ENCODE data around the gene TM9SF4.

TM9SF4 gene

GRCh38 chr20:32130965-32131364, 21.5 kb downstream of the TM9SF4 start:
- no peak for DNase-seq

DNA sequence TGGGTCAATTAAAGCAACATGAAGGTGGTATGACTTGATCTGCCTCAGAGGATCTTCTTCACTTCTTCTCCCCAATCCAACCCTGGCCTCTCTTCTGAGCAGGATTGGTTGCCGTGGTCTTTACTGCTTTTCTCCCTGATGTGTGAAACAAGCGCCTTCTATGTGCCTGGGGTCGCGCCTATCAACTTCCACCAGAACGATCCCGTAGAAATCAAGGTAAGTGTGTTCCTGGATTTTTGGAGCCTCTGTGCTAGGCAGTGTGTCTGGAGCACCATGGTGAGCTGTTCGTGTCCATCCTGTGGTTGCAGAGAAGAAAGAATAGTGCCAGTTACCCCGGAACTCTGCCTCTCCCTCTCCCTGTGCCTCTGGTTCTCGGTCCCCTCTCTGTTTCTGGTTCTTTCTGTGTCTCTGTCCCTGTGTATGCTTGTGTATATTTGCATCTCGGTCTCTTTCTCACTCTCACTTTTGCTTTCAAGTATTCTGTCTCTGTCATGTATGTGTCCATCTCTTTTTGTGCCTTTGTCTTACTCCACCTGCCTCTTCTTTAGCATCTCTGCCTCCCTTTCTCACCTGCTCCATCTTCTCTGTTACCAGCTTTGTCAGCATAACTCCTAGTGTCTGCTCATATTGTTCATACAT, 23.5 kb downstream of the TM9SF4 start:
- DNase-seq = no peak

GRCh38 chr20:32134026-32134425, 24.5 kb downstream of the TM9SF4 start:
- DNase-seq = no peak

- DNase-seq = no peak
These were observed 26.5 kb downstream of the TM9SF4 start for GRCh38 chr20:32135983-32136515.

DNA sequence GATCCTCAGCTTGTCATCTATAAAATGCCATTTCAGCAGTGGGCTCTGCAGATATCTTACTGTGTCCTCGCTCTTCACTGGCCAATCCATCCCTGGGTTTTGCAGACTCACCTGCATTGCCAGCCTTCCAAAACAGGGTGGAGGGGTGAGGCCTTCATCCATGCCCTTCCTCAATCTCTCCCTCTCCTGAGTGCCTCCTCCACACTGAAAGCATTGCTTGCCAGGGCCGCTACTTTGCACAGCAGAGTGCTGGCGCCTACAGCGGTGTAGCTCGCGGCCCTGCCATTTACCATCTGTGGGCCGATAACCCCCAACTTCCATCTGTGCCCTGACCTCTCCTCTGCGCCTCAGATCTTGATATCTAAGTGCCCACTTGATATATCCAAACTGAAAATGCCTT, 29.4 kb downstream of the TM9SF4 start:
- DNase-seq = no peak

GRCh38 chr20:32139947-32140346, 30.4 kb downstream of the TM9SF4 start:
- DNase-seq = no peak

DNA sequence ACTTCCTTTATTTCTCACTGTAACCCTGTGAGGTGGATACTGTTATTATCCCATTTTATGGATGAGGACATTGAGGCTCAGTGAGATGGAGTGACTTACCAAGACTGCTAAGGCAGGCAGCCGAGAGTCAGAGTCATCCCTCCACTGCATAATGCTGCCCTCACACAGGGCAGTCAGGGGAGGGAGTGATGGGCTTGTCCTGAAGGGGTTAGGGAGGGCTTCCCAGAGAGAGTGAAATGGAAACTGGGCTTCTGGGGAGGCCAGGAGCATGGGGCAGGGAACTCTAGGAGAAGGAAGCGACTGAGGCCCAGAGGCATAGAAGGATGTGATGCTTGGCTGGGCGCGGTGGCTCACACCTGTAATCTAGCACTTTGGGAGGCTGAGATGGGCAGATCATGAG, 31.1 kb downstream of the TM9SF4 start:
- DNase-seq = no peak

DNA sequence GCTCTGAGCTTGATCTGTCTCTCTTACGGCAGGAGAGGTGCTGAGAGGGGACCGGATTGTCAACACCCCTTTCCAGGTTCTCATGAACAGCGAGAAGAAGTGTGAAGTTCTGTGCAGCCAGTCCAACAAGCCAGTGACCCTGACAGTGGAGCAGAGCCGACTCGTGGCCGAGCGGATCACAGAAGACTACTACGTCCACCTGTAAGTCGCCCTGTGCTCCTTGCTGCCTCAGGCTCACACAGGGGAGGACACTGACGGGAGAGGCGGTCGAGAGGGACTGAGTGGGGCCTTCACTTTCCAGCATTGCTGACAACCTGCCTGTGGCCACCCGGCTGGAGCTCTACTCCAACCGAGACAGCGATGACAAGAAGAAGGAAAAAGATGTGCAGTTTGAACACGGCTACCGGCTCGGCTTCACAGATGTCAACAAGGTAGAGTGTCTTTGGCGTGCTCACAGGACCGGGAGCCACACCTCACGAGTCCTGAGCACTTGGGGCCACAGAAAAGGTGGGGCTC, 32.0 kb downstream of the TM9SF4 start:
- DNase-seq = no peak

- no peak for DNase-seq
These were observed 32.6 kb downstream of the TM9SF4 start for GRCh38 chr20:32142088-32142487.

GRCh38 chr20:32142991-32143390, 33.5 kb downstream of the TM9SF4 start:
- no peak for DNase-seq

GRCh38 chr20:32144898-32145662, 35.6 kb downstream of the TM9SF4 start:
- DNase-seq = peak; percentile 72

GRCh38 chr20:32149566-32150170, 40.2 kb downstream of the TM9SF4 start:
- no peak for DNase-seq

DNA sequence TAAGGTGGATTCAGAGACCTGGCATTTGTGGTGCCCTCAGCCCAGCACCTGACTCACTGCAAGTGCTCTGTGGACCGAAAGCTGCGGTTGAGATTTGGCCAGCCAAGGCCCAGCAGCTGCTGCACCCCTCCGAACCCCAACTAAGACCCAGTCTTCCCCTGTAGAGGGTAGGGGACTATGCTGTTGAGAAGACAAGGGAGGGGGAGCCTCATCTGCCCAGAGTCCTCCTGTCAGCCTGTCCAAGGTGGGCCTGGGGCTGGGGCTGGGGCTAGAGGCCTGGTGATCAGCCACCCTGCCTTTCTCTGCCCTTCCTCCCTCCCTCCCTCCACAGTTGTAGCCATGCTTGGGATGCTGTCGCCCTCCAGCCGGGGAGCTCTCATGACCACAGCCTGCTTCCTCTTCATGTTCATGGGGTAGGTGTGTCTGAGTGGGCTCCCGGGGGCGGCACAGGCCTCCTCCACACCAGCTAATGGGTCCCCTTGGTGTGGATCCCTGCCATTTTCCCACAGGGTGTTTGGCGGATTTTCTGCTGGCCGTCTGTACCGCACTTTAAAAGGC, 40.9 kb downstream of the TM9SF4 start:
- no peak for DNase-seq

DNA sequence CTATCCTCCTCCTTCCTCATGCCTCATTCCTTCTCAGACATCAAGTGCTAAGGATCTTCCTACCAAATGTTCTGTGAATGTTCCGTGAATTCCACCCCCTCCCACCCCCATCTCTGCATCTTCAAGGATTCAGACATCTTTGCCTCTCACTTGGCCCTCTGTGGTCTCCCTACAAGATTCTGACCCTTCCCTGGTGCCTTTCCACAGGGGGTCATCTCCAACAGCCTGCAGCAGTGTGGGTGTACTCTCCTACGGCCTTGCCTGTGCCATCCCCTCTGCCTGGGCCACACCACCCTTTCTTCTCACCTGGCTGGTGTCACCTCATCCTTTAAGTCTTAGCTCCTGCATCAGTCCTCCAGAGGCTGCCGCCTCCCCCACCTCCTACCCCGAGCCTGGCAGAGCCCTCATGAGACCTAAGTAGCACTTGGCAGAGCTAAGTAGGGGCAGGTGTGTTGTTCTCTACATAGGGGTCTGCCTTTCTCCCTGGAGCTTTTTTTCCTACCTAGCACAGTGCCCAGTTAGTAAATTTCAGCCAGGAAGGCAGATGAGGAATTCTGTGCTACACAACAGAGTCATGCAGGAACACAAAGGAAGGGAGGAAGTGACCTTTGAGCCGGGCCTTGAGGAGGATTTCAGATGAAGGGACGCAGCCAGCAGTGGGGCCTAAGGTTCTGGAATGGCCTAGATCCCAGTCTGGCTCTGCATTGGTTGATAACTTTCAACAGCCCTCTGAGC, 43.1 kb downstream of the TM9SF4 start:
- no peak for DNase-seq

GRCh38 chr20:32153156-32153665, 43.7 kb downstream of the TM9SF4 start:
- DNase-seq = no peak

GRCh38 chr20:32153771-32154170, 44.3 kb downstream of the TM9SF4 start:
- no peak for DNase-seq

DNA sequence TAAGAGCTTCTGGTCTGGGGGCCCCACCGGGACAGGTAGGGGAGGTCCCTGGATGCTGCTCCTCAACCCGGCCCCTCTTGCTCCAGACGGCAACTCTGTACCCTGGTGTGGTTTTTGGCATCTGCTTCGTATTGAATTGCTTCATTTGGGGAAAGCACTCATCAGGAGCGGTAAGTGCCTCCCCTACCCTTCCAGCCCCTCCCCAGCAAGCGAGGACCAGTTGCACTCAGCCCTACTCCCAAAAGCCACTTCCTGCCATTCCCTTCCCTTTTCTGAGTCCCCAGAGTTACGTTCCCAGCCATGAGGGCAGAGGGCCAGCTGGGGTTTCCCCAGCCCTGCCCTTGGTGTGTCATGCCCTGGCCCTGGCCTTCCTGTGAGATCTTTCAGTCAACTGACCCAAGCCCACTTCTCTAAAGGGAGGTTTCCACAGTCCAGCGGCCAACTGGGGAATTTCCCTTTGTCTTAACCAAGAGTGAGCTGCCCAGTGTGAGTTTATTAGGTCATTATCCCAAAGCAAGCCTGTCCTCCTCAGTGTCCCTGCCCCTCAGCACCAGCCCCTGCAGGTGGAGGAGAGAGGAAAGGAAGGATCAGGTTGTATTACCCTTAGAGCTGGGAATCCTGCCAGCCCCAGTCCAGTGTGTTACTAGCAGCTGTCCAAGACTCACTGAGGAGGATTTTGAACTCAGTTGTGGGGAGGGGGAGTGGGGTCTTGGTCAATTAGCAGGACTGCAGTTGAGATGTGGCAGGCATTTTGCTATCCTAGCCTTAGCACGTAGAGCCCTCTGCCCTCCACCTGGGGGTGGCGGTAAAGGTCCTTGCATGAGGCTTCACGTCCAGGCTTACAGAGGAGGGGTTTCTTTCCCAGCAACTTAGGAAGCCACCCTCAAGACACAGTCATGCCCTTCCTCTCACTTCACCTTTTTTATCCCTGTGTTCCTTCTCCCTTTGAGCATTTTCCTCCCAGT, 45.8 kb downstream of the TM9SF4 start:
- DNase-seq = peak; percentile 37

DNA sequence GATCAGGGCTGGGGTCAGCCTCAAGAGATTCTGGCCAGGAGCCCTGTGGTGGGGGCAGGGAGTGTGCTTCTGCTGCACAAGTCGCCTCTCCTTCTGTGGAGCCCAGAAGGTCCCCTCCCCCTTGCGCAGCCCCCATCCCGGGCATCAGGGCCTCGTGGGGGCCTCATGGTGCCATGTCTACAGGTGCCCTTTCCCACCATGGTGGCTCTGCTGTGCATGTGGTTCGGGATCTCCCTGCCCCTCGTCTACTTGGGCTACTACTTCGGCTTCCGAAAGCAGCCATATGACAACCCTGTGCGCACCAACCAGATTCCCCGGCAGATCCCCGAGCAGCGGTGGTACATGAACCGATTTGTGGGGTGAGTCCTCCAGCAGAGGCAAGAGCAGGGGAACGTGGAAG, 48.1 kb downstream of the TM9SF4 start:
- no peak for DNase-seq

DNA sequence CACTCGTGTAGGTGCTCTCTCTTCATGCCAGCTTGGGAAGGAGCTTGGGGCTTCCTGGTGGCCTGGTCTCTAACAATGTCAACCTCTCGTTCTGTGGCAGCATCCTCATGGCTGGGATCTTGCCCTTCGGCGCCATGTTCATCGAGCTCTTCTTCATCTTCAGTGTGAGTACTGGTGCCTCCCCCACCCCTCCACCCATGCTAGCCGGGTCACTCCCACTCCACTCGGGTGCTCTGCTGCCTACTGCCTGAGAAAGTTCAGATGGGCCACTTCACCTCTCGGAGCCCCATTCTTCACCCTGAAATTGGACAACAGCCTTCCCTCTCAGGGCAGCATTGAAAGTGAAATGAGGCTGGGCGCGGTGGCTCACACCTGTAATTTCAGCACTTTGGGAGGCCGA, 48.8 kb downstream of the TM9SF4 start:
- DNase-seq = no peak

DNA sequence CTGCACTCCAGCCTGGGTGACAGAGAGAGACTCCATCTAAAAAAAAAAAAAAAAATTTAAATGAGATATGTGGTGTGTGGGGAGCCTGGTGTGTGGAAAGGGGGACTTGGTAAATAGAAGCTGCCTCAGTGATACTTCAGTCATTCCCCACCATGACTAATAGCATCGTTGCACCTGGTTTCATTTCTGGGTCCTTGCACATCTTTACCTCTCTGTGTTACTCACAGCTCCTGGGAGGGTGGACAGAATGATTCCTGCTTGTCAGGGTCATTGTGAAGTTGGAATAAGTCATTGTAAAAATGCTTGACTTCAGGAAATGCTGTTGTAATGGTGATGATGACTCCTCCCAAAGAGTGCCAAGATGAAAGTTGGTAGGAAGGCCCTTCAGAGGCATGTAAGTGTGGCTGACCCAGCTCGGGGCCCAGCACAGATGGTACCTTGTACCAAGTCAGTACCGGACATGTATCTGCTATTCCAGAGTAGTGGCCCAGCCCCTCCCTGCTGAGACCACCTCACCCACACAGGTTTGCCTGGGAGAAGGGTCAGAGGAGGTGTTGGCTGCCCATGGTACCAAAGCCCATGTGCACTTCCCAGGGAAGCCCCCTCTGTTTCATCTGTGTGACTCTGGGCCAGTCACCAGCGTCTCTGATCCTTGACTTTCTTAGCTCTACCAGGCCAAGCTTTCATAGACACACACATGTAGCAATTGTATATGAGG, 49.6 kb downstream of the TM9SF4 start:
- no peak for DNase-seq

Measured in NCI-H510A (cell line).